Activated CD4-positive, alpha-beta T cell treated with anti-CD3 and anti-CD28 coated beads, Interleukin-2, amount 50 U/mL, for 24 hours (primary cell): ENCODE results near the gene INKA1.
"Not testable (repeated sequence)": the region's sequence is repeated elsewhere in the genome, so short reads cannot be mapped to it uniquely, and the experiment has no call there.

Source experiments
- DNase-seq, 2 donors: peaks; one replicate each; pipeline ENCODE4 v3.0.0-alpha.2; 2020; ENCODE audit warnings: low read depth in 1 of 2, low spot score in 1 of 2

INKA1 gene

GRCh38 chr3:49802719-49803464, at the start of gene INKA1:
Gene INKA1, plus strand, starts transcription at chr3:49803261. Its CDS starts 132 bp downstream, at chr3:49803393.
- peak; percentile 74 to 83 for DNase-seq

- no peak for DNase-seq
Measured at GRCh38 chr3:49754536-49754935, 48.5 kb upstream of the INKA1 start.

- no peak for DNase-seq
Measured at GRCh38 chr3:49756036-49756435, 47.0 kb upstream of the INKA1 start.

GRCh38 chr3:49757197-49757596, 45.9 kb upstream of the INKA1 start:
- no peak for DNase-seq

GRCh38 chr3:49759226-49759625, 43.8 kb upstream of the INKA1 start:
- DNase-seq, result no peak

- no peak for DNase-seq
Measured at GRCh38 chr3:49761661-49762060, 41.4 kb upstream of the INKA1 start.

GRCh38 chr3:49763981-49764380, 39.1 kb upstream of the INKA1 start:
- no peak for DNase-seq

GRCh38 chr3:49769286-49769915, 33.7 kb upstream of the INKA1 start:
- DNase-seq, result no peak

- no peak for DNase-seq
Measured at GRCh38 chr3:49769926-49770325, 33.1 kb upstream of the INKA1 start.

GRCh38 chr3:49771340-49771938, 31.6 kb upstream of the INKA1 start:
- DNase-seq, result no peak

- DNase-seq, result no peak
Measured at GRCh38 chr3:49772703-49773102, 30.4 kb upstream of the INKA1 start.

- no peak for DNase-seq
Measured at GRCh38 chr3:49775538-49775937, 27.5 kb upstream of the INKA1 start.

GRCh38 chr3:49776101-49776500, 27.0 kb upstream of the INKA1 start:
- not testable (repeated sequence) for DNase-seq

- DNase-seq, result no peak
Measured at GRCh38 chr3:49779358-49780079, 23.5 kb upstream of the INKA1 start.

- DNase-seq, result no peak
Measured at GRCh38 chr3:49780080-49780974, 22.7 kb upstream of the INKA1 start.

- DNase-seq, result not testable (repeated sequence)
Measured at GRCh38 chr3:49780975-49781365, 22.1 kb upstream of the INKA1 start.

GRCh38 chr3:49781415-49782199, 21.5 kb upstream of the INKA1 start:
- no peak for DNase-seq

GRCh38 chr3:49782277-49782676, 20.8 kb upstream of the INKA1 start:
- not testable (repeated sequence) for DNase-seq

- DNase-seq, result no peak
Measured at GRCh38 chr3:49785565-49786356, 17.3 kb upstream of the INKA1 start.
